ENCODE measurements around the gene ANKRD26. TPM values are rescaled to one million over a fixed set of nuclear protein-coding genes. Genes with fewer than 3 reads are reported as not detected.

ANKRD26 gene
- 22.6 and 39.1 TPM in 2 replicates for polyA plus RNA-seq

GRCh38 chr10:27099916-27100812 lies at the start of gene ANKRD26:
Gene ANKRD26, minus strand, starts transcription at chr10:27100494. Its CDS starts 168 bp downstream, at chr10:27100326.

Other genes starting within 250 kb of the ANKRD26 start
- gene ABI1, start 239.5 kb downstream of the ANKRD26 start, polyA plus RNA-seq = 40.6 and 48.3 TPM in 2 replicates
- gene YME1L1, start 53.9 kb upstream of the ANKRD26 start, polyA plus RNA-seq = 27.0 and 27.9 TPM in 2 replicates
- 3.6 and 4.2 TPM in 2 replicates for gene MASTL, start 54.9 kb upstream of the ANKRD26 start, polyA plus RNA-seq
- 45.2 and 48.7 TPM in 2 replicates for gene ACBD5, start 140.3 kb upstream of the ANKRD26 start, polyA plus RNA-seq

Data from Purkinje cell (primary cell).